A673 (cell line): ENCODE measurements around the gene ESRRG. TPM values are rescaled to one million over a fixed set of nuclear protein-coding genes. Genes with fewer than 3 reads are reported as not detected.

Source experiments
- Bru-seq: library from RNA; stranded (reverse); fragments of 400-500 nt; gene quantifications from one replicate; lab custom pipeline; 2021; lab: Mats Ljungman, UMichigan
- BruChase-seq, 2 experiments: library from RNA; stranded (reverse); fragments of 400-500 nt; gene quantifications; one replicate each; lab custom pipeline; 2021; lab: Mats Ljungman, UMichigan
- BruUV-seq: library from RNA; stranded (reverse); fragments of 400-500 nt; replicated peaks from 2 replicates; lab custom pipeline; 2021; lab: Mats Ljungman, UMichigan
- CTCF ChIA-PET: fragments of 300-600 bp; sonication (Branson Sonifier 250); formaldehyde crosslinking; loops from one replicate; lab custom pipeline; 2022; ENCODE audit warnings: antibody characterized with exemption; lab: Charles Lee
- POLR2A ChIA-PET: fragments of 300-600 bp; sonication (Branson Sonifier 250); formaldehyde crosslinking; loops from one replicate; lab custom pipeline; 2022; ENCODE audit warnings: antibody characterized with exemption; ENCODE audit not compliant: low non-redundant PET; lab: Charles Lee
- DNase-seq: peaks from one replicate; pipeline ENCODE4 v3.0.0-alpha.2; 2015; ENCODE audit warnings: low spot score
- H3K27ac ChIP-seq: fragments of 200-600 bp; sonication (generic); 2 replicates; pipeline ENCODE4 v1.5.1; 2016; ENCODE audit warnings: mixed run types, low read depth, mild to moderate bottlenecking, mixed read lengths, antibody characterized with exemption, low read length; ENCODE audit not compliant: poor library complexity, severe bottlenecking
- H3K27me3 ChIP-seq: fragments of 200-600 bp; sonication (generic); replicated peaks from 2 replicates; pipeline ENCODE4 v1.6.1; 2017; ENCODE audit warnings: mixed run types, low read depth, mild to moderate bottlenecking, mixed read lengths, antibody characterized with exemption, low read length; ENCODE audit not compliant: insufficient read depth, poor library complexity
- H3K36me3 ChIP-seq: fragments of 200-600 bp; sonication (generic); 2 replicates; pipeline ENCODE4 v1.6.1; 2016; ENCODE audit warnings: mixed run types, mild to moderate bottlenecking, mixed read lengths, antibody characterized with exemption, low read length; ENCODE audit not compliant: insufficient read depth, poor library complexity, severe bottlenecking
- H3K4me1 ChIP-seq: fragments of 200-600 bp; sonication (generic); 2 replicates; pipeline ENCODE4 v1.6.1; 2017; ENCODE audit warnings: mixed run types, mild to moderate bottlenecking, mixed read lengths, antibody characterized with exemption, low read length; ENCODE audit not compliant: insufficient read depth, poor library complexity, severe bottlenecking
- H3K4me3 ChIP-seq: fragments of 200-600 bp; sonication (generic); 2 replicates; pipeline ENCODE4 v1.5.1; 2016; ENCODE audit warnings: low read depth, mixed run types, mild to moderate bottlenecking, mixed read lengths, low read length; ENCODE audit not compliant: poor library complexity, severe bottlenecking
- H3K9me3 ChIP-seq: fragments of 200-600 bp; sonication (generic); 2 replicates; pipeline ENCODE4 v1.6.1; 2016; ENCODE audit warnings: mixed run types, low read depth, mild to moderate bottlenecking, mixed read lengths, antibody characterized with exemption, low read length; ENCODE audit not compliant: poor library complexity, severe bottlenecking
- EZH2 ChIP-seq: fragments of 200-600 bp; sonication (generic); IDR thresholded peaks from 2 replicates; pipeline ENCODE4 v1.6.1; 2017; ENCODE audit warnings: borderline replicate concordance, low read depth, mild to moderate bottlenecking, mixed read lengths, antibody characterized with exemption, low read length; ENCODE audit not compliant: poor library complexity, severe bottlenecking
- intact Hi-C: fragments of 100-400 bp; cut with micrococcal nuclease; formaldehyde crosslinking; loops from one replicate; pipeline ENCODE4 v1.10.0; 2022; ENCODE audit not compliant: unreplicated experiment
- long read RNA-seq: library from polyadenylated mRNA; stranded (forward); transcript quantifications from one replicate; pipeline ENCODE4 v2.0.0, GENCODE V29; 2022
- total RNA-seq: library from RNA; stranded (reverse); gene quantifications from 2 replicates; pipeline ENCODE4 v1.2.3, GENCODE V29; 2021
- TF ChIP-seq, protein P1 (sequence below): fragments of 300-800, 200-600 bp; sonication (generic); conservative IDR thresholded peaks from 2 replicates; pipeline ENCODE4 v1.5.1; 2017; ENCODE audit warnings: low read depth, mild to moderate bottlenecking, antibody characterized with exemption, low read length, moderate library complexity, mixed read lengths

Gene ESRRG
- total RNA-seq: not detected in 2 replicates
- percentile 4 among the genes with signal in this experiment for Bru-seq, nascent RNA
- BruChase-seq, experiment 1, labeled RNA remaining after a 2-hour chase: percentile 6 among the genes with signal in this experiment
- percentile 1 among the genes with signal in this experiment for BruChase-seq, experiment 2, labeled RNA remaining after a 6-hour chase
- long read RNA-seq: 0 reads

DNA sequence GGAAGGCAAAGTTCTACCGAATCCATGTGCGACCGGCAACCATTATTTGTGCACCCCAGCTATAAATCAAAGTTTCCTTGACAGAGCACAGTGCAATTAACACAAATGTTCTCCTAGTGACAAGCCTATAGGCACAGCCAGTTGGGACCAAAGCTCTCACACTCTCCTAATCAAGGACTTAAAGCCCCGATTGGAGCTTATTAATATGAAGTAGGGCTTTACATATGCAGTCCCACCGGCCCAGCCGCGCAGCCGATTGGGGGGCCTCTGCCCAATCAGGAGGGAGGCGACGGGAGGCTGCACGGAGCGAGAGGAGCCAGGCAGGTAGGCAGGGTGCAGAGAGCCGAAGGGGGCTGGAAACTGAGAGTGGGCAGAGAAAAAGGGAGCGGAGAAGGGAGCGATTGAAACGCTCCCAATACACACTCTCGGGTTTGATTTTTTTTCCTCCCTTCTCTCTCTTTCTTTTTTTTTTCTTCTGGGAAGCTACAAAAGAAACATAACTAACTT lies at the start of gene ESRRG:
TSS of gene ESRRG (minus strand) at position 156 of the 507 bp plus-strand sequence. CDS start at position 26, 130 bp downstream.
- Histone ChIP-seq H3K27me3 (peaks cover 97% of the 10 kb centered on the region), H3K27ac (no peak within 1 kb of the TSS), H3K36me3 (no peaks in the 10 kb centered on the region), H3K4me3 (no peak within 1 kb of the TSS), H3K9me3 (no peaks in the 10 kb centered on the region), H3K4me1 (peaks cover 3% of the 10 kb centered on the region)
- no TSS peak for BruUV-seq
- intact Hi-C loops: no loop called here
- ChIA-PET POLR2A (no interaction called here), CTCF (no interaction called here)
- no peak for TF ChIP-seq EZH2
- TF ChIP-seq, protein P1, sequence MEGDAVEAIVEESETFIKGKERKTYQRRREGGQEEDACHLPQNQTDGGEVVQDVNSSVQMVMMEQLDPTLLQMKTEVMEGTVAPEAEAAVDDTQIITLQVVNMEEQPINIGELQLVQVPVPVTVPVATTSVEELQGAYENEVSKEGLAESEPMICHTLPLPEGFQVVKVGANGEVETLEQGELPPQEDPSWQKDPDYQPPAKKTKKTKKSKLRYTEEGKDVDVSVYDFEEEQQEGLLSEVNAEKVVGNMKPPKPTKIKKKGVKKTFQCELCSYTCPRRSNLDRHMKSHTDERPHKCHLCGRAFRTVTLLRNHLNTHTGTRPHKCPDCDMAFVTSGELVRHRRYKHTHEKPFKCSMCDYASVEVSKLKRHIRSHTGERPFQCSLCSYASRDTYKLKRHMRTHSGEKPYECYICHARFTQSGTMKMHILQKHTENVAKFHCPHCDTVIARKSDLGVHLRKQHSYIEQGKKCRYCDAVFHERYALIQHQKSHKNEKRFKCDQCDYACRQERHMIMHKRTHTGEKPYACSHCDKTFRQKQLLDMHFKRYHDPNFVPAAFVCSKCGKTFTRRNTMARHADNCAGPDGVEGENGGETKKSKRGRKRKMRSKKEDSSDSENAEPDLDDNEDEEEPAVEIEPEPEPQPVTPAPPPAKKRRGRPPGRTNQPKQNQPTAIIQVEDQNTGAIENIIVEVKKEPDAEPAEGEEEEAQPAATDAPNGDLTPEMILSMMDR: no peak
- DNase-seq: peak; percentile 43

DNA sequence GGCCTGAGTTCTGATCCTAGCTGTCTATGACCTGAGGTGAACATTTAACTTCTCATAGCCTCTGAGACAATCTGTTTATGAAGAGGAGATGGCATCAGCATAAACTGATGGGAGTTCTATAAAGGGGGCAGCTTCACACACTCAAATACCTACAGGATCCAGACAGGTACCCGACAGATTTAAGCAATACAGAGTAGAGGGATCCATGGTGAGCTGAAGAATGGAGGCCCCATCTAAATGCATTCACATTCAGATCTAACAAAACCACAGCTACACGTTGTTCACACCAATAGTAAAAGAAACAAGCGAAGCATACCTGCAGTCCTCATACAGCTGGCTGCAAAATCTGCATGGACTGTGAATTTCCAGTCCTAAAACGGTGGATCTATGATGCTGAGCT lies 48.7 kb upstream of the ESRRG start:
- no peak for DNase-seq
- Histone ChIP-seq H3K4me1 (no peaks in the 10 kb centered on the region), H3K9me3 (no peaks in the 10 kb centered on the region), H3K36me3 (no peaks in the 10 kb centered on the region), H3K27ac (no peak overlapping the region), H3K4me3 (no peak overlapping the region), H3K27me3 (peaks cover 7% of the 10 kb centered on the region)
- intact Hi-C loops: no loop called here
- no TSS peak for BruUV-seq
- TF ChIP-seq, protein P1: no peak
- TF ChIP-seq EZH2: no peak
- ChIA-PET POLR2A (no interaction called here), CTCF (no interaction called here)

DNA sequence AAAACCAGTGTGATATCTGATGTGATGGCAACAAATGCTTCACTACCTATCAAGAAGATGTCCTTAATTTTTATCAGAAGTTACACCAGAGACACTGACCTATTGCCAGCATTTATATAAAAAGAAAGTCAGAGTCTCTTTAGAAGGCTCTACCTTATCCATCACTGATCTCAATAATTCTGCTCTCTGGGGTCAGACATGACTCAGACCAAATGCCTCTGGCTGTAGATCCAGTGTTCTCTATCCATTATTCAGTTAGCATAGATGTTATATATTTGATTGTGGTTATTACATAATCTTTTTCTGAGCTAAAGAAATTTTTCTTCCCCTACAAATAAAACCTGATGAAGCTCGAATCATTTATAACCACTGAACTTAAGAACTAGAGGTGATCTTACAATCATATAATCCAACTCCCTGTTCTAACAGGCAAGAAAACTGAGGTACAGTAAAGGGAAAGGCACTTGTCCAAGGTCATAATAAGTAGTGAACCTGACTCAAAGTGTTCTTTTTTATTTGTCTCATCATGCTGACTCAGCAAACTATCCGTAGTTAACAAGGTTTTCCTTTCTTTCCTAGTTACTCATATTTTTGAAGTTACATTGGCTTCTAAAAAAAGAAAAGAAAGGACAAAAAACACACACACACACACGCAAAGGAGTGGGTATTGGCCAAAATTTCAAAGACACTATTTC lies 43.6 kb upstream of the ESRRG start:
- Histone ChIP-seq H3K4me3 (no peak overlapping the region), H3K9me3 (no peaks in the 10 kb centered on the region), H3K4me1 (no peaks in the 10 kb centered on the region), H3K27ac (no peak overlapping the region), H3K36me3 (no peaks in the 10 kb centered on the region), H3K27me3 (peaks cover 8% of the 10 kb centered on the region)
- no peak for DNase-seq
- intact Hi-C loops: no loop called here
- CTCF ChIA-PET: no interaction called here
- no peak for TF ChIP-seq EZH2
- TF ChIP-seq, protein P1: no peak
- no TSS peak for BruUV-seq
- POLR2A ChIA-PET: no interaction called here
